HG03442 (cell line): ENCODE measurements around the gene AKR1D1.
"Not testable (repeated sequence)": the region's sequence is repeated elsewhere in the genome, so short reads cannot be mapped to it uniquely, and the experiment has no call there.

ENCODE experiments used
- ATAC-seq: cut with Tn5 transposase; IDR thresholded peaks from one replicate; pipeline ENCODE4 v1.9.1; 2021; ENCODE audit warnings: mild to moderate bottlenecking, moderate library complexity; ENCODE audit not compliant: unreplicated experiment

The AKR1D1 gene, protein sequence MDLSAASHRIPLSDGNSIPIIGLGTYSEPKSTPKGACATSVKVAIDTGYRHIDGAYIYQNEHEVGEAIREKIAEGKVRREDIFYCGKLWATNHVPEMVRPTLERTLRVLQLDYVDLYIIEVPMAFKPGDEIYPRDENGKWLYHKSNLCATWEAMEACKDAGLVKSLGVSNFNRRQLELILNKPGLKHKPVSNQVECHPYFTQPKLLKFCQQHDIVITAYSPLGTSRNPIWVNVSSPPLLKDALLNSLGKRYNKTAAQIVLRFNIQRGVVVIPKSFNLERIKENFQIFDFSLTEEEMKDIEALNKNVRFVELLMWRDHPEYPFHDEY

DNA sequence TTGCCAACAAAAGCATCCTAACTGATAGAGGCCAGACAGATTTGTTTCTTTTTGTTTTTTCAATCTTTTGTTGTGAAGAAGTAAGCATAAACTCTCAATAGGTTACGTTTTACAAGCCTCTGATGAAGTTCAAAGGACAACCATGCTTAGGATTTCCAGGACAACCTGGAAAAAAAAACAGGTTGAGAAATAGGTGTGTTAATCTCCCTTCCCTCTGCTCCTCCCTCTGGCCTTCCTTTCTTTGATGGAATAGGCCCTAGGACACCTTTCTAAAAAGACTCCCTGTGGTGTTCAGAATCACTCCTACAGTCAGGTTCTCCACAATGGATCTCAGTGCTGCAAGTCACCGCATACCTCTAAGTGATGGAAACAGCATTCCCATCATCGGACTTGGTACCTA is at the start of gene AKR1D1:
AKR1D1 (plus strand) TSS at position 264 of the 400 bp plus-strand sequence; CDS start at position 324, 60 bp downstream.
- no peak for ATAC-seq

- no peak for ATAC-seq
Measured at GRCh38 chr7:138027100-138027499, 49.2 kb upstream of the AKR1D1 start.

DNA sequence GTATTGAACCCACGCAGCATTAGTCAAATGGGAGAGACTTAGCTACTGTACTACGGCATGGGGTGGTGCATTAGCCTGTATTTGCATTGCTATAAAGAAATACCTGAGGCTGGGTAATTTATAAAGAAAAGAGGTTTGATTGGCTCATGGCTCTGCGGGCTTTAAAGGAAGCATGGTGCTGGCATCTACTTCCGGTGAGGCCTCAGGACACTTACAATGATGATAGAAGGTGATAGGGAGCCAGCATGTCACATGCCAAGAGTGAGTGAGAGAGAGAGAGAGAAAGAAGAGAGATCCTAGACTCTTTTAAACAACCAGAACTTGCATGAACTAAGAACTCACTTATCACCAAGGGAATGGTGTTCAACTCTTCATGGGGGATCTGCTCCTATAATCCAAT is 47.1 kb upstream of the AKR1D1 start:
- ATAC-seq, result no peak

DNA sequence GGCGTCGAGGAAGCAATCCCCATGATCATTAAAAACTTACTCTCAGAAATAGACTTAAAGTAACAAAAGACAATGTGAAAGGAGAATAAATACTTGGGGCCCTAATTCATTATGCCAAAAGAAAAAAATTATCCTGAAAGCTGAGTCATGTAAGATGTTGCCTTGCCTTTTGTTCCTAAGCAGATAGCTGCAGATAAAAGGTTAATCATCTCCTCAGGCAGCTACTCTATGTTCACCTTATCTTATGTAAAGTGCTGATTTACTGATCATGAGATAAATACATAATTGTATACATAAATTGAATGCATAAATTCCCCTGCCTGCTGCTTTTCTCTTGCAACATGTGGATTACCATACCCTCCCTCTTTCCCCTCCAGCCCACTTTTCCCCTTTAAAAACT is 46.3 kb upstream of the AKR1D1 start:
- no peak for ATAC-seq

DNA sequence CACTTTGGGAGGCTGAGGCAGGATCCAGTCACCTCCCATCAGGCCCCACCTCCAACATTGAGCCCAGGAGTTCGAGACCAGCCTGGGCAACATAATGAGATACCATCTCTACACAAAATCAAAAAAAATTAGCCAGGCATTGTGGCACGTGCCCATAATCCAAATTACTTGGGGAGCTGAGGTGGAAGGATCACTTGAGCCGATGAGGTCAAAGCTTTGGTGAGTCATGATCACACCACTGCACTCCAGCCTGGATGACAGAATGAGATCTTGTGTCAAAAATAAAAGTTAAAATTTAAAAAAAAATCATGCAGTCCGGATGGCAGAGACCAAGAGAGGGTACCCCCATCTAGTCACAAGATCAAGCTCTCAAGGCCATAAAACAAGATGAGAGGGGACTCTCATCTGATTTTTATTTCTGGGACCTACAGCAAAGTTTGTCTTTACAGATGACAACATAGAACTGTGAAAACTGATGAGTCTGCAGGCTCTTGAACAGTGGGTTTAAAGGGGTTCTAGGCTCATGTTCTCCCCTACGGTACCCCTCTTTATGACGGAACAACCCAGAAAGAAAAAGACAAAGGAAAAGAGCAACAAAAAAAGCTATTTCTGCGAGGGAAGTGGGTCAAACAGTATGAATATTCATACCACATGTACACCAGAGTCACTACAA is 45.4 kb upstream of the AKR1D1 start:
- no peak for ATAC-seq

- ATAC-seq, result peak; percentile 65
Measured at GRCh38 chr7:138032186-138032585, 44.1 kb upstream of the AKR1D1 start.

DNA sequence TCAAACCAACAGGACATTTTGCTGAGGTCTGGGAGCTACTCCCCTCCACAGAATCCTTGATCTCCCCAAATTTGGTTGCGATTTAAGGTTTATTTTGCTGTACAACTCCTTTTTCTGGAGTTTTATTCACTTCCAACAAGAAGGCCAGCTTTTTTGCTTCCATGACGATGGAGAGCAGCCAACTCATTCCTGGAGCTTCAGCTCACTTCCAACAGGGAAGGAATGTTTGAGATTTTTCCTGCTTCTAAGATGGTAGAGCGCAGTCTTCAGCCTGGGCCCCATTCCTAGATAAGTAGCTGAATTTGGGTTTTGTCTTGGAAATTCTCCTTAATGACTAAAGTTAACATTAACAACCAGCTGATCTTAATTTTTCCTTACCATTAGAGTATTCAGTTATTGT is 43.5 kb upstream of the AKR1D1 start:
- ATAC-seq, result no peak

DNA sequence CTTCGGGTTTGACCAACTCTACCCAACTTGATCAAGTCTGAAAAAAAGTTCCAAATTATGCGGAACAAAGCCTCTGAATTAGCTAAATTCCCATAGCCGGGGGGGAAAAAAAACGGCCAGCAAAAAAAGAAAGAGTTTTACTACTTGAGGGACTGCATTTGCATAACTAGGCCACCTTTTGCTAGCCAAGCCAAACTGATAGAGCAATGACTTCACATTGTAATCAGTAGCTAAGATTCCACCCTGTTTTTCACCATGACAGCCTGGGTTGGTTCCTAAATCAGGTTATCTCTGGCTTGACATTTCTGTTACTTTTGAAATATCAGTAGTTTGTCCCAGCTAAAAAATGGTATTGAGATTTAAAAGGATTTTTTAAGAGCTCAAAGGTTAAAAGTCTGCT is 43.0 kb upstream of the AKR1D1 start:
- ATAC-seq, result no peak

DNA sequence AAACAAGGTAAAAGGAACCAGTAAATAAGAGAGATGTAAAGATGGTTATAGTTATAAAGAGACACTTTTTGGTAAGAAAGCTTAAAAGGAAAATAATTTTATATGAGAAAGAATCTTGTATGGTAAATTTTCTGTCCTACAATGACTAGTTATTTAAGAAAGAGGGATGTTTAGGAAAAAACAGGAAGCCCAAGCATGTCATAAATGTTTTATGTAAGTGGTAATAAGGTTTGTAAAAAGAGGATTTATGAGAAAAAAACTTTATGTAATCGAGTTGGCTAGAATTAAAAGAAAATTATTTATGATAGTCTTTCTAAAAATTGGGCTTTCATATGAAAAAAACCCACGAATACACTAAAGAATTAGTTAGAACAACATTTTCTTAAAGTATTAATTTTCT is 40.1 kb upstream of the AKR1D1 start:
- no peak for ATAC-seq

DNA sequence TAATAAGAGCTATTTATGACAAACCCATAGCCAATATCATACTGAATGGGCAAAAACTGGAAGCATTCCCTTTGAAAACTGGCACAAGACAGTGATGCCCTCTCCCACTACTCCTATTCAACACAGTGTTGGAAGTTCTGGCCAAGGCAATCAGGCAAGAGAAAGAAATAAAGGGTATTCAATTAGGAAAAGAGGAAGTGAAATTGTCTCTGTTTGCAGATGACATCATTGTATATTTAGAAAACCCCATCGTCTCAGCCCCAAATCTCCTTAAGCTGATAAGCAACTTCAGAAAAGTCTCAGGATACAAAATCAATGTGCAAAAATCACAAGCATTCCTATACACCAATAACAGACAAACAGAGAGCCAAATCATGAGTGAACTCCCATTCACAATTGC is 36.2 kb upstream of the AKR1D1 start:
- not testable (repeated sequence) for ATAC-seq

DNA sequence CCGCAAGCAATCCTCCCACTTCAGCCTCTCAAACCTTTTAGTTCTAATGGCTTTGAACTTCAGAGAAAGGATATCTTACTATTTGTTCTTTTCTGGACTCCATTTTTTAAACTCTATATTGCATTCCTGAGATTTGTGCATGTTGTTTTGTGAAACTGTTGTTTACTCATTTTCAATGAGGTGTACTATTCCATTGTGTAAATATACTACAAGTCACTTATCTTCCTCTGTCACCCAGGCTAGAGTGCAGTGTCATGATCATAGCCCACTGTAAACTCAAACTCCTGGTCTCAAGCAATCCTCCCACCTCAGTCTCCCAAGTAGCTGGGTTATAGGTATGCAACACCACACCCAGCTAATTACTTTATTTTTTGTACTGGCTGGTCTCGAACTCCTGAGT is 31.4 kb upstream of the AKR1D1 start:
- no peak for ATAC-seq

DNA sequence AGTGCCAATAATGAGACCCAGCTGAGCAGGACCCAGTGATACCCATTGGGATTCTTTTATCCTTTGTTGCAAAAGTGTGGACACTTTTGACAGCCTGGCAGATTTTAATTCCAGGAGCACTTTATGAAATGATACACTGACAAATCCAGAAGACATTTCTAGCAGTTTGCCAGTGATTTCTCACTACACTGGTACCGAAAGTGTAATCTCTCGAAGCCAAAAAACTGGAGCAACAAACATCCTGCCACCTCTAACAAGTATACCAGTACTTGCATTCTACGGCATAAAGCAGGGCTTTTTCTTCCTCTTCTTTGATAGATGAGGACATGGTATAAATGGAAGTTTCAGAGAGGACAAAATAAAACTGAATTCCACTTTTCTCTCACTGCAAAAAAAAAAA is 28.4 kb upstream of the AKR1D1 start:
- no peak for ATAC-seq

DNA sequence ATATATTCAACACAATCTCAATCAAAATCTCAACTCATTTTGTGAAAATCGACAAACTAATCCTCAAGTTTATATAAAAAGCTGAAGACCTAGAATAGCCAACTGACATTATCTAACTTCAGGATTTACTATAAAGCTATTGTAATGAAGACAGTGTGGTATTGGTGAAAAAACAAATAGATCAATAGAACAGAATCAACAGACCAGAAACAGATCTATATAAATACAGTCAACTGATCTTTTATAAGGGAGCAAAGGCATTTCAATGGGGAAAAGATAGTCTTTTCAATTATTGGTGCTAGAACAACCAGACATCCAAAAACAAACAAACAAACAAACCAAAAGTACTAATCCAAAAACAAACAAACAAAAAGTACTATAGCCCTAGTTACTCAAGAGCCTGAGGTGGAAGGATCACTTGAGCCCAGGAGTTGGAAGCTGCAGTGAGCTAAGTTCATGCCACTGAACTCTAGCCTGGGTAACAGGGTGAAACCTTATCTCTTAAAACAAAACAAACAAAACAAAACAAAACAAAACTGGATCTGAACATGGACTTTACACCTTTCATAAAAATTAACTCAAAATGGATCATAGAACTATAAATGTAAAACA is 26.6 kb upstream of the AKR1D1 start:
- ATAC-seq, result no peak

DNA sequence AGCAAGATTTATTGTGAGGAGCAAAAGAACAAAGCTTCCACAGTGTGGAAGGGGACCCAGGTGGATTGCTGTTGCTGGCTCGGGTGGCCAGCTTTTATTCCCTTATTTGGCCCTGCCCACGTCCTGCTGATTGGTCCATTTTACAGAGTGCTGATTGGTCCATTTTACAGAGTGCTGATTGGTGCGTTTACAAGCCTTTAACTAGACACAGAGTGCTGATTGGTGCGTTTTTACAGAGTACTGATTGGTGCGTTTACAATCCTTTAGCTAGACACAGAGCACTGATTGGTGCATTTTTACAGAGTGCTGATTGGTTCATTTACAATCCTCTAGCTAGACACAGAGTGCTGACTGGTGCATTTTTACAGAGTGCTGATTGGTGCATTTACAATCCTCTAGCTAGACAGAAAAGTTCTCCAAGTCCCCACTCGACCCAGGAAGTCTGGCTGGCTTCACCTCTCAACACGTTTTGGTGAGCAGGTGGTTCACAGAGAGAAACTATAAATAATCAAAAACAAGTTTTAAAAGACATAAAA is 24.5 kb upstream of the AKR1D1 start:
- ATAC-seq, result not testable (repeated sequence)

GRCh38 chr7:138052696-138053095 is 23.6 kb upstream of the AKR1D1 start:
- ATAC-seq, result no peak

DNA sequence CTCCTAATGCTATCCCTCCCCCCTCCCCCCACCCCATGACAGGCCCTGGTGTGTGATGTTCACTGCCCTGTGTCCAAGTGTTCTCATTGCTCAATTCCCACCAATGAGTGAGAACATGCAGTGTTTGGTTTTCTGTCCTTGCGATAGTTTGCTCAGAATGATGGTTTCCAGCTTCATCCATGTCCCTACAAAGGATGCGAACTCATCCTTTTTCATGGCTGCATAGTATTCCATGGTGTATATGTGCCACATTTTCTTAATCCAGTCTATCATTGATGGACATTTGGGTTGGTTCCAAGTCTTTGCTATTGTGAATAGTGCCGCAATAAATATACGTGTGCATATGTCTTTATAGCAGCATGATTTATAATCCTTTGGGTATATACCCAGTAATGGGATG is 20.6 kb upstream of the AKR1D1 start:
- not testable (repeated sequence) for ATAC-seq

GRCh38 chr7:138063400-138063799 is 12.9 kb upstream of the AKR1D1 start:
- no peak for ATAC-seq

DNA sequence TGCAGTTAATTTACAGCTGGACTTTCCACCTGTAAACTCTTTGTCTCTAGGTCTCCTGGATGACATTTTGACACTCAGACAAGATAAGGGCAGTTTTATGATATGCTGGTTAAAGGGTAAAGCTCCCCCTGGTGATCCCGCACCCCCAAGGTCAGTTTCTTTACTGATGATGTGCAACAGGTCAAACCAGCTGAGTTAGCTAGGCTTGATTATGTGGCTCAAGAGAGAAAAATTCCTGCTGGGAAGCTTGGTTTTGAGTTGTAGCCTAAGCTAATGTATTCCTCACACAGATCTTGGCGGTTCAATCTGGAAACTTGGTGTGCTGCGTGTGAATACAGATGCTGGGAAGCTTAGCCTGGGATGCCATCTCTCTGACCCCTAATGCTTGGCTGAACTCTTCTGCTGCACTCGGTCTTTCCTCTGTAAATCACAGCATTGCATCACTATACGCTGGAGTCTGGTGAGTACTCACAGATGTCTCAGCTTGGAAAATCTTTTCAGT is 11.4 kb upstream of the AKR1D1 start:
- ATAC-seq, result no peak

GRCh38 chr7:138065827-138066226 is 10.4 kb upstream of the AKR1D1 start:
- ATAC-seq, result no peak

- no peak for ATAC-seq
Measured at GRCh38 chr7:138066954-138067394, 9.3 kb upstream of the AKR1D1 start.

- ATAC-seq, result no peak
Measured at GRCh38 chr7:138067774-138068173, 8.5 kb upstream of the AKR1D1 start.

DNA sequence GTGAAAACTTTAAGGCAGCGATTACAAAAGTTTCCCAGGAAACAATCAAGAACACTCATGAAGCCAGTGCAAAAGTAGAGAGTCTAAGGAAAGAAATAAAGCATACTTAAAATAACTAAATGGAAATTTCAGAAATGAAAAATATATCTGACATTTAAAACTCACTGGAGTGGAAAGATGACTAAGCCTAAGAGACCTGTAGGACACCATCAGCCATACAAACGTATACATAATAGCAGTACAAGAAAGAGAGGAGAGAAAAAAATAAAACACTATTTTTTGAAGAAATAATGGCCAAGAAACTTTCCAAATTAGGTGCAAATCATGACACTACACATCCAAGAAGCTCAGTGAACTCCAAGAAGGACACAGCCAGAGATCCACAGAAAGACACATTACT is 5.4 kb upstream of the AKR1D1 start:
- ATAC-seq, result no peak
